Diencephalon (tissue), 1 donor: ENCODE measurements around the gene SPAG4. TPM values are rescaled to one million over a fixed set of nuclear protein-coding genes. Genes with fewer than 3 reads are reported as not detected.

ENCODE experiments used
- small RNA-seq: library from RNA; depleted of rRNA; stranded (forward); fragments of <200 nt; gene quantifications from one replicate; pipeline ENCODE3, GENCODE V24; 2014
- total RNA-seq: library from RNA; depleted of rRNA; stranded (reverse); fragments of >200 nt; gene quantifications from one replicate; pipeline ENCODE4 v1.2.3, GENCODE V29; 2014

Gene SPAG4, protein sequence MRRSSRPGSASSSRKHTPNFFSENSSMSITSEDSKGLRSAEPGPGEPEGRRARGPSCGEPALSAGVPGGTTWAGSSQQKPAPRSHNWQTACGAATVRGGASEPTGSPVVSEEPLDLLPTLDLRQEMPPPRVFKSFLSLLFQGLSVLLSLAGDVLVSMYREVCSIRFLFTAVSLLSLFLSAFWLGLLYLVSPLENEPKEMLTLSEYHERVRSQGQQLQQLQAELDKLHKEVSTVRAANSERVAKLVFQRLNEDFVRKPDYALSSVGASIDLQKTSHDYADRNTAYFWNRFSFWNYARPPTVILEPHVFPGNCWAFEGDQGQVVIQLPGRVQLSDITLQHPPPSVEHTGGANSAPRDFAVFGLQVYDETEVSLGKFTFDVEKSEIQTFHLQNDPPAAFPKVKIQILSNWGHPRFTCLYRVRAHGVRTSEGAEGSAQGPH
- 1.6 TPM for total RNA-seq

GRCh38 chr20:35615667-35616464 is at the start of gene SPAG4:
TSS of gene SPAG4 (plus strand) at chr20:35615829. CDS start at chr20:35616004, 175 bp downstream.

GRCh38 chr20:35664466-35665206 is 49.0 kb downstream of the SPAG4 start, which contains the start of the genes CPNE1 and RBM12:
TSS of gene CPNE1 (minus strand) at chr20:35664900. CDS start at chr20:35632923, 31,977 bp downstream.
TSS of gene RBM12 (minus strand) at chr20:35664900. CDS start at chr20:35655322, 9,578 bp downstream.

Small RNAs within 50 kb of the gene (small RNA-seq; reads per million reads assigned to genes)
- not detected for gene RNU6-759P
- not detected for gene RPL37P1

Other genes starting within 250 kb of the SPAG4 start
- gene UQCC1, start 203.9 kb upstream of the SPAG4 start, total RNA-seq, result 36.7 TPM
- gene GDF5, start 177.6 kb upstream of the SPAG4 start, total RNA-seq, result 0.92 TPM
- 24.7 TPM for gene CEP250, start 160.2 kb upstream of the SPAG4 start, total RNA-seq
- gene C20orf173, start 86.2 kb upstream of the SPAG4 start, total RNA-seq, result not detected
- 212 TPM for gene ERGIC3, start 73.8 kb upstream of the SPAG4 start, total RNA-seq
- 53.1 TPM for gene CPNE1, start 49.1 kb downstream of the SPAG4 start, total RNA-seq
- 81.4 TPM for gene RBM12, start 49.1 kb downstream of the SPAG4 start, total RNA-seq
- 30.0 TPM for gene NFS1, start 83.5 kb downstream of the SPAG4 start, total RNA-seq
- 66.0 TPM for gene ROMO1, start 83.6 kb downstream of the SPAG4 start, total RNA-seq
- gene RBM39, start 126.4 kb downstream of the SPAG4 start, total RNA-seq, result 367 TPM
- 50.5 TPM for gene PHF20, start 156.2 kb downstream of the SPAG4 start, total RNA-seq